ENCODE results near the gene PSKH1. TPM values are rescaled to one million over a fixed set of nuclear protein-coding genes. Genes with fewer than 3 reads are reported as not detected.

PSKH1 gene
- total RNA-seq, 2 experiments from 2014 or later = 11.4 to 13.3 TPM

GRCh38 chr16:67954421-67955196 is 61.6 kb downstream of the PSKH1 start:
- POLR2A ChIA-PET = no interaction called here
- Histone ChIP-seq H3K4me1 (ENCODE audit: insufficient read depth, low read length) (no peaks in the 10 kb centered on the region), H3K4me3 (ENCODE audit: low read length) (no peak overlapping the region), H3K27ac (ENCODE audit: low read depth in 1 of 2, low read length in 2 of 2) (no peak overlapping the region), H3K36me3 (ENCODE audit: insufficient read depth, low read length) (peaks cover 35% of the 10 kb centered on the region), H3K27me3 (ENCODE audit: control insufficient read depth in 1 of 2, insufficient read depth in 2 of 2, low read length in 2 of 2) (no peaks in the 10 kb centered on the region), H3K9me3 (ENCODE audit: control insufficient read depth in 1 of 2, insufficient read depth in 1 of 2, low read length in 2 of 2) (no peaks in the 10 kb centered on the region)
- Mint-ChIP-seq H3K36me3 (ENCODE audit: low read depth) (peaks cover 16% of the 10 kb centered on the region), H3K4me3 (no peak overlapping the region), H3K4me1 (ENCODE audit: low read depth) (no peaks in the 10 kb centered on the region), H3K9me3 (no peaks in the 10 kb centered on the region), H3K27me3 (no peaks in the 10 kb centered on the region), H3K27ac (no peak overlapping the region)
- no peak for TF ChIP-seq CTCF (IDR thresholded peaks at IDR 0.05)
- CTCF ChIA-PET = no interaction called here
- ATAC-seq (ENCODE audit: poor library complexity) = no peak
- intact Hi-C loops (cut with DNase I, micrococcal nuclease) = no loop called here
- DNase-seq = no peak

GRCh38 chr16:67957622-67958021 is 64.6 kb downstream of the PSKH1 start:
- TF ChIP-seq CTCF (IDR thresholded peaks at IDR 0.05) = no peak
- Mint-ChIP-seq H3K36me3 (ENCODE audit: low read depth) (peaks cover 24% of the 10 kb centered on the region), H3K9me3 (no peaks in the 10 kb centered on the region), H3K4me3 (no peak overlapping the region), H3K27ac (no peak overlapping the region), H3K27me3 (no peaks in the 10 kb centered on the region), H3K4me1 (ENCODE audit: low read depth) (no peaks in the 10 kb centered on the region)
- H3K27ac ChIP-seq (ENCODE audit: low read depth in 1 of 2, low read length in 2 of 2) = no peak overlapping the region
- DNase-seq = no peak
- H3K4me1 ChIP-seq (ENCODE audit: insufficient read depth, low read length) = no peaks in the 10 kb centered on the region
- no peak overlapping the region for H3K4me3 ChIP-seq (ENCODE audit: low read length)
- H3K27me3 ChIP-seq (ENCODE audit: control insufficient read depth in 1 of 2, insufficient read depth in 2 of 2, low read length in 2 of 2) = no peaks in the 10 kb centered on the region
- POLR2A ChIA-PET = no interaction called here
- intact Hi-C loops (cut with DNase I, micrococcal nuclease) = no loop called here
- CTCF ChIA-PET = no interaction called here
- H3K36me3 ChIP-seq (ENCODE audit: insufficient read depth, low read length) = peaks cover 26% of the 10 kb centered on the region
- H3K9me3 ChIP-seq (ENCODE audit: control insufficient read depth in 1 of 2, insufficient read depth in 1 of 2, low read length in 2 of 2) = no peaks in the 10 kb centered on the region
- no peak for ATAC-seq (ENCODE audit: poor library complexity)

GRCh38 chr16:67959536-67960329 is 66.7 kb downstream of the PSKH1 start:
- ATAC-seq (ENCODE audit: poor library complexity) (no peak), DNase-seq (no peak)
- TF ChIP-seq CTCF (IDR thresholded peaks at IDR 0.05) = no peak
- Mint-ChIP-seq H3K27me3 (no peaks in the 10 kb centered on the region), H3K4me3 (no peak overlapping the region), H3K9me3 (no peaks in the 10 kb centered on the region), H3K4me1 (ENCODE audit: low read depth) (no peaks in the 10 kb centered on the region), H3K27ac (no peak overlapping the region), H3K36me3 (ENCODE audit: low read depth) (peaks cover 28% of the 10 kb centered on the region)
- no peaks in the 10 kb centered on the region for H3K27me3 ChIP-seq (ENCODE audit: control insufficient read depth in 1 of 2, insufficient read depth in 2 of 2, low read length in 2 of 2)
- ChIA-PET CTCF (no interaction called here), POLR2A (interaction anchor here (1.0 kb wide), 1 partner anchor 24 kb away, joined by 5 read pairs; no protein-coding TSS in a partner anchor)
- no peak overlapping the region for H3K4me3 ChIP-seq (ENCODE audit: low read length)
- H3K4me1 ChIP-seq (ENCODE audit: insufficient read depth, low read length) = no peaks in the 10 kb centered on the region
- intact Hi-C loops (cut with DNase I, micrococcal nuclease) = no loop called here
- H3K36me3 ChIP-seq (ENCODE audit: insufficient read depth, low read length) = peaks cover 19% of the 10 kb centered on the region
- H3K9me3 ChIP-seq (ENCODE audit: control insufficient read depth in 1 of 2, insufficient read depth in 1 of 2, low read length in 2 of 2) = no peaks in the 10 kb centered on the region
- no peak overlapping the region for H3K27ac ChIP-seq (ENCODE audit: low read depth in 1 of 2, low read length in 2 of 2)

Data from CD4-positive, alpha-beta T cell (primary cell).